Fibroblast of lung (primary cell): Measurements from ENCODE around the gene WDR93.

Experiments used
- EZH2 ChIP-seq: IDR thresholded peaks from 2 replicates; pipeline ENCODE4 v1.5.1; 2012; ENCODE audit warnings: low read length, control low read depth, mild to moderate bottlenecking; ENCODE audit errors: missing control alignments
- TF ChIP-seq, protein P1 (sequence below), 2 donors: IDR thresholded peaks in 1 of 2; conservative IDR thresholded peaks in 1 of 2; 1 replicate in 1 of 2; 2 replicates in 1 of 2; pipeline ENCODE4 v1.5.1; 2011 to 2012; ENCODE audit warnings: low read length in 2 of 2, control low read depth in 1 of 2, inconsistent platforms in 1 of 2, low read depth in 1 of 2, mild to moderate bottlenecking in 1 of 2

DNA sequence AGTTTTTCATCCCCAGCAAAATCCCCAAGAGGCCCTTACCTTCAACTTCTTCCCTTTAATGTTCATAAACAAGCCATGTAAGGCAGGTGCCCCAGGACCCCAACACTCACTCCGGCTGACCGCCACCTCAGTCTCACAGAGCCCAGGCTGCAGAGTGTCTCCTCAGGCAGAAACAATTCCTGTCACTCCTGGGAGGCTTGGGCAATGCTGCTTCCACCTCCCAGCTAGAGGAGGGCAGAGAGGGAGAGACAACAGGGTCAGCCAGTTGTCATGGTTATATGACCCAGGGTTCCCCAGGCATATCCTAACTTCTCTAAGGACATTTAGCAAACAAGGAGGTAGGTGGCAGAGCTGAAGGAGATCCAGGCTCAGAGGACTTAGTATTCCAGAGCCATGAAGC lies 11.4 kb upstream of the WDR93 start, which contains the start of gene PLIN1:
- TF ChIP-seq EZH2: no peak
- TF ChIP-seq, protein P1, sequence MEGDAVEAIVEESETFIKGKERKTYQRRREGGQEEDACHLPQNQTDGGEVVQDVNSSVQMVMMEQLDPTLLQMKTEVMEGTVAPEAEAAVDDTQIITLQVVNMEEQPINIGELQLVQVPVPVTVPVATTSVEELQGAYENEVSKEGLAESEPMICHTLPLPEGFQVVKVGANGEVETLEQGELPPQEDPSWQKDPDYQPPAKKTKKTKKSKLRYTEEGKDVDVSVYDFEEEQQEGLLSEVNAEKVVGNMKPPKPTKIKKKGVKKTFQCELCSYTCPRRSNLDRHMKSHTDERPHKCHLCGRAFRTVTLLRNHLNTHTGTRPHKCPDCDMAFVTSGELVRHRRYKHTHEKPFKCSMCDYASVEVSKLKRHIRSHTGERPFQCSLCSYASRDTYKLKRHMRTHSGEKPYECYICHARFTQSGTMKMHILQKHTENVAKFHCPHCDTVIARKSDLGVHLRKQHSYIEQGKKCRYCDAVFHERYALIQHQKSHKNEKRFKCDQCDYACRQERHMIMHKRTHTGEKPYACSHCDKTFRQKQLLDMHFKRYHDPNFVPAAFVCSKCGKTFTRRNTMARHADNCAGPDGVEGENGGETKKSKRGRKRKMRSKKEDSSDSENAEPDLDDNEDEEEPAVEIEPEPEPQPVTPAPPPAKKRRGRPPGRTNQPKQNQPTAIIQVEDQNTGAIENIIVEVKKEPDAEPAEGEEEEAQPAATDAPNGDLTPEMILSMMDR (conservative IDR thresholded peaks at IDR 0.05 in 1 of 2, IDR thresholded peaks at IDR 0.05 in 1 of 2; ENCODE audit: low read depth in 1 of 2, low read length in 2 of 2): no peak
